Thyroid gland (tissue), 4 donors: ENCODE results near the gene DAB2IP.

ENCODE experiments used
- POLR2A ChIP-seq, 2 donors: fragments of 450-650 bp; IDR thresholded peaks; one replicate each; pipeline ENCODE4 v1.6.1; 2017; ENCODE audit warnings: antibody characterized with exemption in 2 of 2, mild to moderate bottlenecking in 2 of 2, moderate library complexity in 1 of 2
- TF ChIP-seq, protein P1 (sequence below), 6 experiments: fragments of 200-600 bp in 3 of 6; fragments of 450-650 bp in 3 of 6; sonication (generic) in 3 of 6; IDR thresholded peaks; one replicate each; pipeline ENCODE4 v1.5.1; 2016 to 2019; ENCODE audit warnings: antibody characterized with exemption in 6 of 6, mild to moderate bottlenecking in 2 of 6, inconsistent platforms in 1 of 6, moderate library complexity in 1 of 6

DNA sequence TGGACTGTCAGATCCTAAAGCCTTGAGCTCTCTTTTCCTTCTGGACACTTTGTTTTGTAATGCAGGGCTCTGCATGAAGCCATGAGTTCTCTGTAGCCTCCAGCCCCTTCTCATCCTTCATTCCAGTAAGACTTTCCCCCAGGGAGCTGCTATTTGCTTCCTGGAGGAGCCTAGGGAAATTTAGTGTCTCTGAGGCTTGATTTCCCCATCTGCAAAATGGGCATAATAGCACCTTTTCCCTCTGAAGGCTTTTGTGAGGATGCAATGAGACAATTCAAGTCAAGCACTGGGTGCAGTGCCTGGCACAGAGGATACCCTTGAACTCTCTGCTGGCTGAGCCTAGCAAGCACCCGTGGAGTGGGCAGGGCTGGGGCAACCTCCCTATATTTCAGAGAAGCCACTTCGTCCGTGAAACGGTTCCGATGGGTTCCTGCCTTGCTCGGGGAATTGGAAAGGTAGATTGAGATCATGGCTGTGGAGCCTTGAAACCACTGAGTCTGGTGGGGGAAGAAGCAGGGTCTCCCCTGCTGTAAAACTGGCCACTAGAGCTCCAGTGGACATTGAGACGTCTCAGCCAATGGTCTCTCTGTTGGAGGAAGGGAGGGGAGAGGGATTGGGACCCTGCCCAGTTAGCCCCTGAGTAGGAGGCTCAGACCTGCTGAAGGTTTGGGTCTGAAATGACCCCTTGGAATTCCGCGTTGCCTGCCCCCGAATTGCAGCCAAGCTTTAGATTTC is 14.3 kb upstream of the DAB2IP start:
- TF ChIP-seq, protein P1, sequence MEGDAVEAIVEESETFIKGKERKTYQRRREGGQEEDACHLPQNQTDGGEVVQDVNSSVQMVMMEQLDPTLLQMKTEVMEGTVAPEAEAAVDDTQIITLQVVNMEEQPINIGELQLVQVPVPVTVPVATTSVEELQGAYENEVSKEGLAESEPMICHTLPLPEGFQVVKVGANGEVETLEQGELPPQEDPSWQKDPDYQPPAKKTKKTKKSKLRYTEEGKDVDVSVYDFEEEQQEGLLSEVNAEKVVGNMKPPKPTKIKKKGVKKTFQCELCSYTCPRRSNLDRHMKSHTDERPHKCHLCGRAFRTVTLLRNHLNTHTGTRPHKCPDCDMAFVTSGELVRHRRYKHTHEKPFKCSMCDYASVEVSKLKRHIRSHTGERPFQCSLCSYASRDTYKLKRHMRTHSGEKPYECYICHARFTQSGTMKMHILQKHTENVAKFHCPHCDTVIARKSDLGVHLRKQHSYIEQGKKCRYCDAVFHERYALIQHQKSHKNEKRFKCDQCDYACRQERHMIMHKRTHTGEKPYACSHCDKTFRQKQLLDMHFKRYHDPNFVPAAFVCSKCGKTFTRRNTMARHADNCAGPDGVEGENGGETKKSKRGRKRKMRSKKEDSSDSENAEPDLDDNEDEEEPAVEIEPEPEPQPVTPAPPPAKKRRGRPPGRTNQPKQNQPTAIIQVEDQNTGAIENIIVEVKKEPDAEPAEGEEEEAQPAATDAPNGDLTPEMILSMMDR (IDR thresholded peaks at IDR 0.05), result no peak
- TF ChIP-seq POLR2A (IDR thresholded peaks at IDR 0.05), result no peak
